Type B pancreatic cell (in vitro differentiated cells): ENCODE data around the gene ITPR2. TPM values are rescaled to one million over a fixed set of nuclear protein-coding genes. Genes with fewer than 3 reads are reported as not detected.
"Not testable (repeated sequence)": the region's sequence is repeated elsewhere in the genome, so short reads cannot be mapped to it uniquely, and the experiment has no call there.

Experiments
- DNase-seq: peaks from one replicate; pipeline ENCODE4 v3.0.0; 2021; ENCODE audit warnings: mixed read lengths; ENCODE audit not compliant: unreplicated experiment; ENCODE audit errors: extremely low spot score
- H3K27ac Mint-ChIP-seq: 2 replicates; pipeline ENCODE4 v1.8.0; 2021; ENCODE audit warnings: mild to moderate bottlenecking, mixed read lengths
- H3K27me3 Mint-ChIP-seq: 2 replicates; pipeline ENCODE4 v1.8.0; 2021; ENCODE audit warnings: mixed read lengths
- H3K36me3 Mint-ChIP-seq: 2 replicates; pipeline ENCODE4 v1.8.0; 2021; ENCODE audit warnings: mixed read lengths
- H3K4me1 Mint-ChIP-seq: one replicate; pipeline ENCODE4 v1.8.0; 2021; ENCODE audit warnings: mixed read lengths; ENCODE audit not compliant: unreplicated experiment
- H3K4me3 Mint-ChIP-seq: 2 replicates; pipeline ENCODE4 v1.8.0; 2021; ENCODE audit warnings: mild to moderate bottlenecking, mixed read lengths
- H3K9me3 Mint-ChIP-seq: 2 replicates; pipeline ENCODE4 v1.8.0; 2021; ENCODE audit warnings: mixed read lengths
- total RNA-seq: library from RNA; stranded (reverse); gene quantifications from 2 replicates; pipeline ENCODE4 v1.2.1, GENCODE V29; 2021; ENCODE audit warnings: low replicate concordance
- TF ChIP-seq, protein P1 (sequence below): fragments of 200-600 bp; sonication (generic); conservative IDR thresholded peaks from 2 replicates; pipeline ENCODE4 v1.5.0; 2021; ENCODE audit warnings: antibody characterized with exemption, mild to moderate bottlenecking

The ITPR2 gene
- total RNA-seq, 1 donor from 2014 or later = 33.7 TPM

DNA sequence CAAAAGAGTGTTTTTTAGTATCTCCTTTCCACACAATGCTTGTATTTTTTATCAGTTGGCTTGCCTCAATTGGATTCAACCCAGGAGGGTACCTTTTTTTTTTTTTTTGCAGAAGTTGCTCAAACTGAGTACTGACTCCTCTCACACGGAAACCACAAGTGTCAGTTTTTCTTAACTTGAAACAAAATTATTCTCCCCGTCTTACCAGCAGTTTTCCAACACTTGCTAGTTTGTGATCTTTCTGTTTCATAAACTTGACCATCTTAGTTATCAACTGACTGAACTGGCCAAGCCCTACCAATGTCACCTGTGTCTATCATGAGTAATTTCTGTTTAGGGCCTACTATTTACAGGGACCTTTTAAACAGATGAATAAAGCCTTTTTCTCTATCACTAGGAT is 34.1 kb upstream of the ITPR2 start:
- Mint-ChIP-seq H3K9me3 (no peaks in the 10 kb centered on the region), H3K27ac (no peak overlapping the region), H3K4me3 (no peak overlapping the region), H3K36me3 (peaks cover 4% of the 10 kb centered on the region), H3K4me1 (peaks cover 5% of the 10 kb centered on the region), H3K27me3 (no peaks in the 10 kb centered on the region)
- no peak for DNase-seq
- TF ChIP-seq, protein P1, sequence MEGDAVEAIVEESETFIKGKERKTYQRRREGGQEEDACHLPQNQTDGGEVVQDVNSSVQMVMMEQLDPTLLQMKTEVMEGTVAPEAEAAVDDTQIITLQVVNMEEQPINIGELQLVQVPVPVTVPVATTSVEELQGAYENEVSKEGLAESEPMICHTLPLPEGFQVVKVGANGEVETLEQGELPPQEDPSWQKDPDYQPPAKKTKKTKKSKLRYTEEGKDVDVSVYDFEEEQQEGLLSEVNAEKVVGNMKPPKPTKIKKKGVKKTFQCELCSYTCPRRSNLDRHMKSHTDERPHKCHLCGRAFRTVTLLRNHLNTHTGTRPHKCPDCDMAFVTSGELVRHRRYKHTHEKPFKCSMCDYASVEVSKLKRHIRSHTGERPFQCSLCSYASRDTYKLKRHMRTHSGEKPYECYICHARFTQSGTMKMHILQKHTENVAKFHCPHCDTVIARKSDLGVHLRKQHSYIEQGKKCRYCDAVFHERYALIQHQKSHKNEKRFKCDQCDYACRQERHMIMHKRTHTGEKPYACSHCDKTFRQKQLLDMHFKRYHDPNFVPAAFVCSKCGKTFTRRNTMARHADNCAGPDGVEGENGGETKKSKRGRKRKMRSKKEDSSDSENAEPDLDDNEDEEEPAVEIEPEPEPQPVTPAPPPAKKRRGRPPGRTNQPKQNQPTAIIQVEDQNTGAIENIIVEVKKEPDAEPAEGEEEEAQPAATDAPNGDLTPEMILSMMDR = no peak

DNA sequence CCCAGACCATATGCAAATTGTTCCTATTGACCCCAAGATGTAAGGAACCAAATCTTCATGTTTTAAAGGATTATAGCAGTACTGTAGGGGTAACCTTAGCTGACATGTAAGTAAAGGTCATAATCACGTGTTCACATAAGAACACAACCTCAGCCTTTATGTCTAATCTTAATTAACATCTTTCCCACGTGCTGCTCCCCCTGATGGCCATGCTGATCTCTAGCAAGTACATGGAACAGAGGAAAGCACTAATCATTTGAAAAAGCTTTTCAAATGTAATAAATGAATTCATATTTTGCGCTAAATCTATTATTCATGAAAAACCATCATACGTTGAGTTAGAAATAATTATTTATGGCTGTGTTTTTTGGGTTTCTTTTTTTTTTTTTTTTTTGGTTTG is 30.5 kb upstream of the ITPR2 start:
- H3K4me3 Mint-ChIP-seq = no peak overlapping the region
- H3K9me3 Mint-ChIP-seq = no peaks in the 10 kb centered on the region
- no peaks in the 10 kb centered on the region for H3K4me1 Mint-ChIP-seq
- DNase-seq = no peak
- H3K27me3 Mint-ChIP-seq = no peaks in the 10 kb centered on the region
- TF ChIP-seq, protein P1 = peak; percentile 43
- no peak overlapping the region for H3K27ac Mint-ChIP-seq
- H3K36me3 Mint-ChIP-seq = peaks cover 4% of the 10 kb centered on the region

DNA sequence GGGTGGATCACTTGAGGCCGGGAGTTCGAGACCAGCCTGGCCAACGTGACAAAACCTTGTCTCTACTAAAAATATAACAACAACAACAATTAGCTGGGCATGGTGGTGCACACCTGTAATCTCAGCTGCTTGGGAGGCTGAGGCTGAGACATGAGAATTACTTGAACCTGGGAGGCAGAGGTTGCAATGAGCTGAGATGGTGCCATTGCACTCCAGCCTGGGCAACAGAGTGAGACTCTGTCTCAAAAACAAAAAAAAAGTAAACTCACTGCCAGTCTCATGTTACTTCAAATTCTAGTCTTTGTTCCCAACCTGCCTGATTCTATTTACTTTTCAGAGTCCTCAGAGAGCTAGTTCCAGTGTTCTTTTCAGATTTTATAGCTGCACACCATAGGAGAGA is 29.8 kb upstream of the ITPR2 start:
- not testable (repeated sequence) for H3K27ac Mint-ChIP-seq, H3K4me1 Mint-ChIP-seq, H3K27me3 Mint-ChIP-seq, H3K4me3 Mint-ChIP-seq, H3K36me3 Mint-ChIP-seq, H3K9me3 Mint-ChIP-seq, DNase-seq

DNA sequence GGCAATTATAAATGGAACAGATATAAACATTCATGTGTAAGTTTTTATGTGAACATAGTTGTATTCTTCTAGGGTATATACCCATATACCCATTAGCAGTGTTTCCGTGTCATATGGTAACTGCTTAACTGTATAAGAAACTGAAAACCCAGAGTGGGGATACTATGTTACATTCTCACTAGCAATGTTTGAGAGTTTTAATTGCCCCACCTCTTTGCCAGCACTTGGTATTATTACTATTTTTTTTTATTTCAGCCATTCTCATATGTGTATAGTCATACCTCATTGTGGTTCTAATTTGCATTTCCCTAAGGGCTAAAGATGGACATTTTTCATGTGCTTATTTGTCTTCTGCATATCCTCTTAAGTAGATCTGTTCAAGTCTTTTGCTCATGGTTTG is 28.7 kb upstream of the ITPR2 start:
- H3K4me3 Mint-ChIP-seq = no peak overlapping the region
- H3K36me3 Mint-ChIP-seq = peaks cover 4% of the 10 kb centered on the region
- no peaks in the 10 kb centered on the region for H3K27me3 Mint-ChIP-seq
- DNase-seq = no peak
- H3K9me3 Mint-ChIP-seq = no peaks in the 10 kb centered on the region
- H3K27ac Mint-ChIP-seq = no peak overlapping the region
- TF ChIP-seq, protein P1 = no peak
- no peaks in the 10 kb centered on the region for H3K4me1 Mint-ChIP-seq

DNA sequence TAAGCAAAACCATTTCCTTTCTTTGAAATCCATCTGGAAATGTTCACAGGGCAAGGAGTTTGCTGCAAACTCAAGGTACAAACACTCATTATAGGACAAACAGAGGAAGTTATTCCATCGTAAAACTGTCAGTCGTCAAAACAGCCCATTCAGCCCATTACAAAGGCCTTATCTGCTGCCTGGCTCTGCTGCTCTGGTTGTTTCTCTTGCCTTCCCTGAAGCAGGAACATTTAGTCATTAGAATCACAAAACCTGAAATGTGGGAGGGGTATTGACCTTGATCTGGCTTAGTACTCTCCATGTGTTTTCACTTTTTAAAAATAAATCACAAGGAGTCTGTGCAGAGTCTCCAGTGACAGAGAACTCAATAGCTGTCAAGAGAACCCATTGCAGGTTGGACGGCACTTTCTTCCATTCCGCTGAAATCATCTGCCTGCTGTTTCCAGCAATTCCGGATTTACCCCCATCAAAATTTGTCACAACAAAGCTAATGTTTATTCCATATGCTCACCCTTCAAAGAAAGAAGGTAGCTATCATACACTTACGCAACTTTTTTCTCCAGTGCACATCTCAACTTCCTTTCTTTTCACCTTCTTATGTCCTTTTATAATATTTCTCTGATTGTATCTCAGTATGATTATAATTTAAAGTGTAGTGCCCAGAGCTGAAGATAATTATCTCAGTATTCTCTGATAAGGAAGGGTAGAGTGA is 24.6 kb upstream of the ITPR2 start:
- no peaks in the 10 kb centered on the region for H3K27me3 Mint-ChIP-seq
- peaks cover 5% of the 10 kb centered on the region for H3K4me1 Mint-ChIP-seq
- no peaks in the 10 kb centered on the region for H3K9me3 Mint-ChIP-seq
- no peaks in the 10 kb centered on the region for H3K36me3 Mint-ChIP-seq
- TF ChIP-seq, protein P1 = no peak
- DNase-seq = no peak
- H3K4me3 Mint-ChIP-seq = no peak overlapping the region
- H3K27ac Mint-ChIP-seq = peak overlapping the region; percentile 51

DNA sequence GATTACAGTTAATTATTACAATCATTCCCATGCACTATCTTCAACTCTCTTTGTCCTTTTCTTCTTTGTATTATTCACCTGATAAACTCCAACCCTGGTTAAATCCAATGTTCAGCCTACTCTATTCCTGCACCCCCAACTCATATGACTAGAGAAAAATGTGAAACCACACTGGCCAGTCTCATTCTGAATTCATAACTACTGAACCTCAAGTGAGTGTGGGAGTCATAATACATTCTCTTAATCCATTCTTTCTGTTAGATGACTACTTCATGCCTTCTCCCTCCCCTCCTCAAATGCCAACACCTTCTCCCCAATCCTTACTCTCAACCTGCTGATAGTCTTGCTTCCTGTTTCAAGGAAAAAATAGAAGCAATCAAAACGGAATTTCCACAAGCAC is 22.3 kb upstream of the ITPR2 start:
- DNase-seq = no peak
- H3K4me1 Mint-ChIP-seq = peaks cover 5% of the 10 kb centered on the region
- H3K27me3 Mint-ChIP-seq = no peaks in the 10 kb centered on the region
- H3K4me3 Mint-ChIP-seq = no peak overlapping the region
- TF ChIP-seq, protein P1 = no peak
- H3K27ac Mint-ChIP-seq = no peak overlapping the region
- H3K9me3 Mint-ChIP-seq = no peaks in the 10 kb centered on the region
- H3K36me3 Mint-ChIP-seq = no peaks in the 10 kb centered on the region
